HepG2 (cell line): ENCODE measurements around the gene IL1RL2. TPM values are rescaled to one million over a fixed set of nuclear protein-coding genes. Genes with fewer than 3 reads are reported as not detected.
A peak's percentile ranks its signal among the peaks of the same experiment; 100 is the strongest.

Experiments used
- CREB1 ChIP-seq, 2 experiments: fragments of 450-650 bp in 1 of 2; IDR thresholded peaks; 2 replicates each; pipeline ENCODE4 v1.6.1; 2016 to 2017; ENCODE audit warnings: control low read depth in 1 of 2, mild to moderate bottlenecking in 1 of 2, missing compliant biosample characterization in 1 of 2, missing genetic modification characterization in 1 of 2
- HNRNPL ChIP-seq: fragments of 200-400 bp; formaldehyde crosslinking; IDR thresholded peaks from 2 replicates; pipeline ENCODE4 v1.6.1; 2017; ENCODE audit warnings: mild to moderate bottlenecking, low read depth, low read length
- SP4 ChIP-seq: sonication (generic); formaldehyde crosslinking; IDR thresholded peaks from 2 replicates; pipeline ENCODE4 v1.8.1; 2023; ENCODE audit warnings: mild to moderate bottlenecking, missing genetic modification reagents
- SUZ12 ChIP-seq: fragments of 150-350 bp; IDR thresholded peaks from 2 replicates; pipeline ENCODE4 v1.6.1; 2014; ENCODE audit warnings: low read depth, low read length
- TCF7L2 ChIP-seq: IDR thresholded peaks from 2 replicates; pipeline ENCODE4 v1.6.1; 2011; ENCODE audit warnings: mild to moderate bottlenecking, low read depth, low read length, moderate library complexity
- TEAD3 ChIP-seq: optimal IDR thresholded peaks from 2 replicates; pipeline ENCODE3; 2016; ENCODE audit warnings: borderline replicate concordance
- ZNF256 ChIP-seq: sonication (generic); formaldehyde crosslinking; conservative IDR thresholded peaks from 2 replicates; pipeline ENCODE4 v1.4.0; 2020; ENCODE audit warnings: missing genetic modification reagents
- ZNF331 ChIP-seq: sonication (generic); formaldehyde crosslinking; IDR thresholded peaks from 2 replicates; pipeline ENCODE4 v1.4.0; 2020; ENCODE audit warnings: missing genetic modification reagents
- ZNF451 ChIP-seq: sonication (generic); formaldehyde crosslinking; IDR thresholded peaks from 2 replicates; pipeline ENCODE4 v1.5.0; 2020; ENCODE audit warnings: mild to moderate bottlenecking, missing genetic modification reagents
- ZNF547 ChIP-seq: sonication (generic); formaldehyde crosslinking; IDR thresholded peaks from 2 replicates; pipeline ENCODE4 v1.5.1; 2020; ENCODE audit warnings: mild to moderate bottlenecking, missing genetic modification reagents
- ZNF652 ChIP-seq: IDR thresholded peaks from 2 replicates; pipeline ENCODE4 v1.6.1; 2016; ENCODE audit warnings: low read depth, borderline replicate concordance
- ZNF782 ChIP-seq: sonication (generic); formaldehyde crosslinking; IDR thresholded peaks from 2 replicates; pipeline ENCODE4 v1.4.0; 2020; ENCODE audit warnings: missing genetic modification reagents, mild to moderate bottlenecking, borderline replicate concordance
- ZZZ3 ChIP-seq: sonication (generic); formaldehyde crosslinking; IDR thresholded peaks from 2 replicates; pipeline ENCODE4 v1.4.0; 2020; ENCODE audit warnings: missing genetic modification reagents, mild to moderate bottlenecking, borderline replicate concordance
- polyA plus RNA-seq, 8 experiments: library from polyadenylated mRNA; depleted of rRNA in 3 of 8; stranded (reverse) in 7 of 8; unstranded in 1 of 8; fragments of >200 nt; fragmentation: Illumina TruSeq in 4 of 8; extraction: Trizol in 4 of 8; gene quantifications; 2 replicates each; pipeline versions ENCODE4 v1.2.1 to v1.2.3, GENCODE V29; 2011 to 2016; ENCODE audit warnings: low read depth in 4 of 8, missing spikeins in 1 of 8, mixed read lengths in 1 of 8; ENCODE audit not compliant: insufficient read depth in 1 of 8
- total RNA-seq, 5 experiments: library from RNA; depleted of rRNA; stranded (reverse); fragments of >200 nt; fragmentation: Illumina TruSeq; extraction: Trizol; gene quantifications; 2 replicates each; pipeline ENCODE4 v1.2.3, GENCODE V29; 2016; ENCODE audit warnings: low read depth in 1 of 5
- TF ChIP-seq, protein P1 (sequence below): IDR thresholded peaks from 2 replicates; pipeline ENCODE4 v1.4.0; 2020; ENCODE audit warnings: mild to moderate bottlenecking, missing genetic modification reagents
- TF ChIP-seq, protein P2 (sequence below): sonication (generic); formaldehyde crosslinking; IDR thresholded peaks from 2 replicates; pipeline ENCODE4 v1.5.1; 2020; ENCODE audit warnings: missing genetic modification reagents, mild to moderate bottlenecking, borderline replicate concordance
- TF ChIP-seq, protein P3 (sequence below): sonication (generic); formaldehyde crosslinking; IDR thresholded peaks from 2 replicates; pipeline ENCODE4 v1.5.1; 2020; ENCODE audit warnings: mild to moderate bottlenecking, moderate library complexity, missing genetic modification reagents
- TF ChIP-seq, protein P4 (sequence below): IDR thresholded peaks from 2 replicates; pipeline ENCODE4 v1.6.1; 2012; ENCODE audit warnings: low read length, improper control_type of control experiment

Gene IL1RL2
- total and polyA plus RNA-seq, 2 of the 13 experiments (the other 11 are each of a cell fraction or from before 2014, with no cell fraction given) = 0.03 TPM; not detected in 1

DNA sequence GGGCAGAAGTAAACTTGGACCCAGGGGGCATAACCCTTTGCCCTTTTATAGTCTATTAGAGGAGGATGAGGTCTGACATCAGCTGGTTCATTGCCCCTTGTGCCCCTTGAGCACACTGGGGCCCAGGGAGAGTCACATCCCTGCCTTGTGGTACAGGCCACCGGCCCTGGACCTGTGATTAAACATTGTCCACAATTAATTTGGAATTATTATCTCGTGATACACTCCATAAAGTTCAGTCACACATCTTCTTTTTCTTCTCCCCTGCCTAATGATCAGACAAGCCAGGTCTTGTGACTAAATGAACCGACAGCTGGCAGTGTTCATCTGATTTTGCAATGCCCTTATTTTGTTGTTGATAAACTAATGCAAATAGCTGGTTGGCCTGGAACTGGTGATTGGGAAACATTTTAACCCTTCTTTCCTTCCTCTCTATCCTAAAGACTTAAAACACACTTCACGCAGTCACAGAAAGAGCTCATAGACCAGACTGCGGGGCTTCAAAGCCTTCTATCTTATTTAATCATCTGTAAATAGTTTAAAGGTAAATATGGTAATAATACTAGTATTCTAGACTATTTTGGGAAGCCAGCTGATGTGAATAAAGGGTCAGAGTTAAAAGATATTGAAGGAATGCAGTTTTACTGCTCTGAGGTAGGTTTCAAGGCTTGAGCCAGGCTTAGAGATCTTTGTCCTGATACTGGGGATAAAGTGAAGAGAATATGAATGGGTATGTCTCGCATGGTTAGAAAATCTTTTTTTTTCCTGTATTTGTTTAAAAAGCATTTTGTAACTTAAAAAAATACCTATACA is 30.9 kb upstream of the IL1RL2 start (continued):
- TF ChIP-seq, protein P1, sequence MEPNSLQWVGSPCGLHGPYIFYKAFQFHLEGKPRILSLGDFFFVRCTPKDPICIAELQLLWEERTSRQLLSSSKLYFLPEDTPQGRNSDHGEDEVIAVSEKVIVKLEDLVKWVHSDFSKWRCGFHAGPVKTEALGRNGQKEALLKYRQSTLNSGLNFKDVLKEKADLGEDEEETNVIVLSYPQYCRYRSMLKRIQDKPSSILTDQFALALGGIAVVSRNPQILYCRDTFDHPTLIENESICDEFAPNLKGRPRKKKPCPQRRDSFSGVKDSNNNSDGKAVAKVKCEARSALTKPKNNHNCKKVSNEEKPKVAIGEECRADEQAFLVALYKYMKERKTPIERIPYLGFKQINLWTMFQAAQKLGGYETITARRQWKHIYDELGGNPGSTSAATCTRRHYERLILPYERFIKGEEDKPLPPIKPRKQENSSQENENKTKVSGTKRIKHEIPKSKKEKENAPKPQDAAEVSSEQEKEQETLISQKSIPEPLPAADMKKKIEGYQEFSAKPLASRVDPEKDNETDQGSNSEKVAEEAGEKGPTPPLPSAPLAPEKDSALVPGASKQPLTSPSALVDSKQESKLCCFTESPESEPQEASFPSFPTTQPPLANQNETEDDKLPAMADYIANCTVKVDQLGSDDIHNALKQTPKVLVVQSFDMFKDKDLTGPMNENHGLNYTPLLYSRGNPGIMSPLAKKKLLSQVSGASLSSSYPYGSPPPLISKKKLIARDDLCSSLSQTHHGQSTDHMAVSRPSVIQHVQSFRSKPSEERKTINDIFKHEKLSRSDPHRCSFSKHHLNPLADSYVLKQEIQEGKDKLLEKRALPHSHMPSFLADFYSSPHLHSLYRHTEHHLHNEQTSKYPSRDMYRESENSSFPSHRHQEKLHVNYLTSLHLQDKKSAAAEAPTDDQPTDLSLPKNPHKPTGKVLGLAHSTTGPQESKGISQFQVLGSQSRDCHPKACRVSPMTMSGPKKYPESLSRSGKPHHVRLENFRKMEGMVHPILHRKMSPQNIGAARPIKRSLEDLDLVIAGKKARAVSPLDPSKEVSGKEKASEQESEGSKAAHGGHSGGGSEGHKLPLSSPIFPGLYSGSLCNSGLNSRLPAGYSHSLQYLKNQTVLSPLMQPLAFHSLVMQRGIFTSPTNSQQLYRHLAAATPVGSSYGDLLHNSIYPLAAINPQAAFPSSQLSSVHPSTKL (CRISPR knock-in tag) = peak; percentile 97
- TF ChIP-seq TCF7L2 (peak; percentile 100), ZNF652 (CRISPR knock-in tag) (peak; percentile 100), SP4 (CRISPR knock-in tag) (no peak; the same call in 1 of the 2 replicates), ZNF331 (CRISPR knock-in tag) (peak; percentile 92), ZNF256 (CRISPR knock-in tag) (no peak), ZNF451 (CRISPR knock-in tag) (no peak), CREB1 (IDR thresholded peaks at IDR 0.05) (peak; percentile 2; the same call in 1 of the 2 replicates), CREB1 (CRISPR knock-in tag; IDR thresholded peaks at IDR 0.05) (peak; percentile 92), HNRNPL (peak; percentile 89), ZNF547 (CRISPR knock-in tag) (peak; percentile 81; the same call in 1 of the 2 replicates), TEAD3 (CRISPR knock-in tag) (peak; percentile 88), SUZ12 (no peak), ZZZ3 (CRISPR knock-in tag) (no peak), ZNF782 (no peak; the same call in 1 of the 2 replicates)
- TF ChIP-seq, protein P2, sequence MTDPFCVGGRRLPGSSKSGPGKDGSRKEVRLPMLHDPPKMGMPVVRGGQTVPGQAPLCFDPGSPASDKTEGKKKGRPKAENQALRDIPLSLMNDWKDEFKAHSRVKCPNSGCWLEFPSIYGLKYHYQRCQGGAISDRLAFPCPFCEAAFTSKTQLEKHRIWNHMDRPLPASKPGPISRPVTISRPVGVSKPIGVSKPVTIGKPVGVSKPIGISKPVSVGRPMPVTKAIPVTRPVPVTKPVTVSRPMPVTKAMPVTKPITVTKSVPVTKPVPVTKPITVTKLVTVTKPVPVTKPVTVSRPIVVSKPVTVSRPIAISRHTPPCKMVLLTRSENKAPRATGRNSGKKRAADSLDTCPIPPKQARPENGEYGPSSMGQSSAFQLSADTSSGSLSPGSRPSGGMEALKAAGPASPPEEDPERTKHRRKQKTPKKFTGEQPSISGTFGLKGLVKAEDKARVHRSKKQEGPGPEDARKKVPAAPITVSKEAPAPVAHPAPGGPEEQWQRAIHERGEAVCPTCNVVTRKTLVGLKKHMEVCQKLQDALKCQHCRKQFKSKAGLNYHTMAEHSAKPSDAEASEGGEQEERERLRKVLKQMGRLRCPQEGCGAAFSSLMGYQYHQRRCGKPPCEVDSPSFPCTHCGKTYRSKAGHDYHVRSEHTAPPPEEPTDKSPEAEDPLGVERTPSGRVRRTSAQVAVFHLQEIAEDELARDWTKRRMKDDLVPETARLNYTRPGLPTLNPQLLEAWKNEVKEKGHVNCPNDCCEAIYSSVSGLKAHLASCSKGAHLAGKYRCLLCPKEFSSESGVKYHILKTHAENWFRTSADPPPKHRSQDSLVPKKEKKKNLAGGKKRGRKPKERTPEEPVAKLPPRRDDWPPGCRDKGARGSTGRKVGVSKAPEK (CRISPR knock-in tag) = no peak
- TF ChIP-seq, protein P3, sequence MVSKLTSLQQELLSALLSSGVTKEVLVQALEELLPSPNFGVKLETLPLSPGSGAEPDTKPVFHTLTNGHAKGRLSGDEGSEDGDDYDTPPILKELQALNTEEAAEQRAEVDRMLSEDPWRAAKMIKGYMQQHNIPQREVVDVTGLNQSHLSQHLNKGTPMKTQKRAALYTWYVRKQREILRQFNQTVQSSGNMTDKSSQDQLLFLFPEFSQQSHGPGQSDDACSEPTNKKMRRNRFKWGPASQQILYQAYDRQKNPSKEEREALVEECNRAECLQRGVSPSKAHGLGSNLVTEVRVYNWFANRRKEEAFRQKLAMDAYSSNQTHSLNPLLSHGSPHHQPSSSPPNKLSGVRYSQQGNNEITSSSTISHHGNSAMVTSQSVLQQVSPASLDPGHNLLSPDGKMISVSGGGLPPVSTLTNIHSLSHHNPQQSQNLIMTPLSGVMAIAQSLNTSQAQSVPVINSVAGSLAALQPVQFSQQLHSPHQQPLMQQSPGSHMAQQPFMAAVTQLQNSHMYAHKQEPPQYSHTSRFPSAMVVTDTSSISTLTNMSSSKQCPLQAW = peak; percentile 43; the same call in 1 of the 2 replicates
- TF ChIP-seq, protein P4, sequence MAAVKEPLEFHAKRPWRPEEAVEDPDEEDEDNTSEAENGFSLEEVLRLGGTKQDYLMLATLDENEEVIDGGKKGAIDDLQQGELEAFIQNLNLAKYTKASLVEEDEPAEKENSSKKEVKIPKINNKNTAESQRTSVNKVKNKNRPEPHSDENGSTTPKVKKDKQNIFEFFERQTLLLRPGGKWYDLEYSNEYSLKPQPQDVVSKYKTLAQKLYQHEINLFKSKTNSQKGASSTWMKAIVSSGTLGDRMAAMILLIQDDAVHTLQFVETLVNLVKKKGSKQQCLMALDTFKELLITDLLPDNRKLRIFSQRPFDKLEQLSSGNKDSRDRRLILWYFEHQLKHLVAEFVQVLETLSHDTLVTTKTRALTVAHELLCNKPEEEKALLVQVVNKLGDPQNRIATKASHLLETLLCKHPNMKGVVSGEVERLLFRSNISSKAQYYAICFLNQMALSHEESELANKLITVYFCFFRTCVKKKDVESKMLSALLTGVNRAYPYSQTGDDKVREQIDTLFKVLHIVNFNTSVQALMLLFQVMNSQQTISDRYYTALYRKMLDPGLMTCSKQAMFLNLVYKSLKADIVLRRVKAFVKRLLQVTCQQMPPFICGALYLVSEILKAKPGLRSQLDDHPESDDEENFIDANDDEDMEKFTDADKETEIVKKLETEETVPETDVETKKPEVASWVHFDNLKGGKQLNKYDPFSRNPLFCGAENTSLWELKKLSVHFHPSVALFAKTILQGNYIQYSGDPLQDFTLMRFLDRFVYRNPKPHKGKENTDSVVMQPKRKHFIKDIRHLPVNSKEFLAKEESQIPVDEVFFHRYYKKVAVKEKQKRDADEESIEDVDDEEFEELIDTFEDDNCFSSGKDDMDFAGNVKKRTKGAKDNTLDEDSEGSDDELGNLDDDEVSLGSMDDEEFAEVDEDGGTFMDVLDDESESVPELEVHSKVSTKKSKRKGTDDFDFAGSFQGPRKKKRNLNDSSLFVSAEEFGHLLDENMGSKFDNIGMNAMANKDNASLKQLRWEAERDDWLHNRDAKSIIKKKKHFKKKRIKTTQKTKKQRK = no peak
